HepG2 (cell line): ENCODE data around the gene GRM1.

Experiments
- BCL6 ChIP-seq: IDR thresholded peaks from 2 replicates; pipeline ENCODE4 v1.6.1; 2016; ENCODE audit warnings: missing genetic modification reagents, missing compliant biosample characterization
- MXI1 ChIP-seq: IDR thresholded peaks from 3 replicates; pipeline ENCODE4 v1.6.1; 2012; ENCODE audit warnings: low read depth, low read length, inconsistent platforms, borderline replicate concordance
- PHF8 ChIP-seq: sonication (generic); formaldehyde crosslinking; IDR thresholded peaks from 2 replicates; pipeline ENCODE4 v1.5.0; 2020; ENCODE audit warnings: missing genetic modification reagents
- POLR2A ChIP-seq, 2 experiments: IDR thresholded peaks; 2 replicates each; pipeline ENCODE4 v1.6.1; 2011; ENCODE audit warnings: low read depth in 2 of 2, low read length in 2 of 2, mild to moderate bottlenecking in 1 of 2, moderate library complexity in 1 of 2; ENCODE audit not compliant: insufficient read depth in 1 of 2
- SP2 ChIP-seq: sonication (generic); formaldehyde crosslinking; IDR thresholded peaks from 2 replicates; pipeline ENCODE4 v1.5.1; 2020; ENCODE audit warnings: mild to moderate bottlenecking, missing genetic modification reagents
- TAF1 ChIP-seq: sonication (generic); formaldehyde crosslinking; IDR thresholded peaks from 2 replicates; pipeline ENCODE4 v1.4.0; 2020; ENCODE audit warnings: missing genetic modification reagents
- TF ChIP-seq, protein P1 (sequence below): sonication (generic); formaldehyde crosslinking; IDR thresholded peaks from 2 replicates; pipeline ENCODE4 v1.5.0; 2020; ENCODE audit warnings: mild to moderate bottlenecking, missing genetic modification reagents, moderate library complexity
- TF ChIP-seq, protein P2 (sequence below): sonication (generic); formaldehyde crosslinking; IDR thresholded peaks from 2 replicates; pipeline ENCODE4 v1.4.0; 2020; ENCODE audit warnings: mild to moderate bottlenecking, missing genetic modification reagents

DNA sequence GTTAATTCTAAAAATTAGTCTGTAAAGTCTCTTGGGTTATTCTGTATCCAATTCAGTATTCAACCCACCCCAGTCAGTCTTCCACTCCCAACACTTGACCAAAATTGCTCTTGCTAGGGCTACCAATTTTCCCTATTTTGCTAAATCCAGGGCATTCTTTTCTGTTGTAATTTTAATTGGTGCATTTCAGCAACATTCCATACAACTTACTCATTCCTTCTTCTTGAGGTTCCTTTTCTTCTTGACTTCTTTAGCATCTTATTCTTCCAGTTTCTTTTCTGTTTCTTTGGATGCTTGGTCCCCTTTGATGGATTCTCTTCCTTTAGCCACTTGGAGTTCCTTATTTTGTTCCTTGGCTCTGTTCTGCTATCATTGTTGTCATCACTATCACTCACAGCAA is 11.2 kb upstream of the GRM1 start:
- no peak for TF ChIP-seq MXI1
- TF ChIP-seq, protein P1, sequence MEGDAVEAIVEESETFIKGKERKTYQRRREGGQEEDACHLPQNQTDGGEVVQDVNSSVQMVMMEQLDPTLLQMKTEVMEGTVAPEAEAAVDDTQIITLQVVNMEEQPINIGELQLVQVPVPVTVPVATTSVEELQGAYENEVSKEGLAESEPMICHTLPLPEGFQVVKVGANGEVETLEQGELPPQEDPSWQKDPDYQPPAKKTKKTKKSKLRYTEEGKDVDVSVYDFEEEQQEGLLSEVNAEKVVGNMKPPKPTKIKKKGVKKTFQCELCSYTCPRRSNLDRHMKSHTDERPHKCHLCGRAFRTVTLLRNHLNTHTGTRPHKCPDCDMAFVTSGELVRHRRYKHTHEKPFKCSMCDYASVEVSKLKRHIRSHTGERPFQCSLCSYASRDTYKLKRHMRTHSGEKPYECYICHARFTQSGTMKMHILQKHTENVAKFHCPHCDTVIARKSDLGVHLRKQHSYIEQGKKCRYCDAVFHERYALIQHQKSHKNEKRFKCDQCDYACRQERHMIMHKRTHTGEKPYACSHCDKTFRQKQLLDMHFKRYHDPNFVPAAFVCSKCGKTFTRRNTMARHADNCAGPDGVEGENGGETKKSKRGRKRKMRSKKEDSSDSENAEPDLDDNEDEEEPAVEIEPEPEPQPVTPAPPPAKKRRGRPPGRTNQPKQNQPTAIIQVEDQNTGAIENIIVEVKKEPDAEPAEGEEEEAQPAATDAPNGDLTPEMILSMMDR: no peak
- no peak for TF ChIP-seq SP2
- no peak for TF ChIP-seq POLR2A (IDR thresholded peaks at IDR 0.05; ENCODE audit: insufficient read depth in 1 of 2, low read depth in 2 of 2, low read length in 2 of 2)
- TF ChIP-seq, protein P2, sequence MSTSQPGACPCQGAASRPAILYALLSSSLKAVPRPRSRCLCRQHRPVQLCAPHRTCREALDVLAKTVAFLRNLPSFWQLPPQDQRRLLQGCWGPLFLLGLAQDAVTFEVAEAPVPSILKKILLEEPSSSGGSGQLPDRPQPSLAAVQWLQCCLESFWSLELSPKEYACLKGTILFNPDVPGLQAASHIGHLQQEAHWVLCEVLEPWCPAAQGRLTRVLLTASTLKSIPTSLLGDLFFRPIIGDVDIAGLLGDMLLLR: no peak
- no peak for TF ChIP-seq TAF1 (CRISPR knock-in tag)
- no peak for TF ChIP-seq PHF8 (CRISPR knock-in tag)
- TF ChIP-seq BCL6: no peak
